LNCaP clone FGC (cell line): ENCODE measurements around the gene ATP2A3.

Experiments
- DNase-seq: peaks from one replicate; pipeline ENCODE4 v3.0.0-alpha.2; 2011; ENCODE audit warnings: low read depth
- H3K4me3 ChIP-seq: 2 replicates; pipeline ENCODE4 v1.5.1; 2011; ENCODE audit warnings: mild to moderate bottlenecking, low read depth, low read length, control low read depth
- CTCF ChIP-seq: IDR thresholded peaks from 2 replicates; pipeline ENCODE4 v1.5.1; 2012; ENCODE audit warnings: mild to moderate bottlenecking; ENCODE audit not compliant: control insufficient read depth, insufficient read depth; ENCODE audit errors: extremely low read depth

Gene ATP2A3

GRCh38 chr17:3964203-3965117, at the start of gene ATP2A3:
ATP2A3 (minus strand) TSS chr17:3964437; CDS start chr17:3964291, 146 bp downstream.
- DNase-seq, result no peak
- H3K4me3 ChIP-seq, result no peak within 1 kb of the TSS
- no peak for TF ChIP-seq CTCF

GRCh38 chr17:4010754-4011153, 46.5 kb upstream of the ATP2A3 start:
- no peak for TF ChIP-seq CTCF
- H3K4me3 ChIP-seq, result no peak overlapping the region
- DNase-seq, result peak; percentile 74

GRCh38 chr17:4009186-4009785, 45.0 kb upstream of the ATP2A3 start:
- DNase-seq, result no peak
- TF ChIP-seq CTCF, result no peak

GRCh38 chr17:4008441-4009185, 44.4 kb upstream of the ATP2A3 start:
- no peak for TF ChIP-seq CTCF
- H3K4me3 ChIP-seq, result no peak overlapping the region
- DNase-seq, result no peak

More at GRCh38 chr17:4009186-4009785, 45.0 kb upstream of the ATP2A3 start:
- H3K4me3 ChIP-seq, result no peak overlapping the region

- no peak for TF ChIP-seq CTCF
- DNase-seq, result no peak
- no peak overlapping the region for H3K4me3 ChIP-seq
Observed at GRCh38 chr17:4008082-4008435, 43.8 kb upstream of the ATP2A3 start.

- no peak for TF ChIP-seq CTCF
- DNase-seq, result no peak
- no peak overlapping the region for H3K4me3 ChIP-seq
Observed at GRCh38 chr17:4007346-4008081, 43.3 kb upstream of the ATP2A3 start.
